Liver (tissue), 3 donors: ENCODE data around the gene OSMR.

Experiments used
- RAD21 ChIP-seq, 2 donors: IDR thresholded peaks; 2 replicates each; pipeline ENCODE4 v1.6.1; 2016; ENCODE audit warnings: antibody characterized with exemption in 2 of 2, mild to moderate bottlenecking in 2 of 2
- RXRA ChIP-seq, 2 donors: IDR thresholded peaks; 2 replicates each; pipeline ENCODE4 v1.6.1; 2017 to 2018; ENCODE audit warnings: antibody characterized with exemption in 2 of 2, mild to moderate bottlenecking in 1 of 2
- TF ChIP-seq, protein P1 (sequence below): fragments of 150-350 bp; IDR thresholded peaks from 2 replicates; pipeline ENCODE4 v1.5.1; 2017; ENCODE audit warnings: improper control_type of control experiment, low read depth, low read length; ENCODE audit not compliant: missing input control
- TF ChIP-seq, protein P2 (sequence below): IDR thresholded peaks from 2 replicates; pipeline ENCODE4 v1.6.1; 2016; ENCODE audit warnings: antibody characterized with exemption, mild to moderate bottlenecking
- TF ChIP-seq, protein P3 (sequence below): IDR thresholded peaks from 2 replicates; pipeline ENCODE4 v1.6.1; 2016; ENCODE audit warnings: antibody characterized with exemption
- donor health status: healthy.
- donor health status: healthy.

DNA sequence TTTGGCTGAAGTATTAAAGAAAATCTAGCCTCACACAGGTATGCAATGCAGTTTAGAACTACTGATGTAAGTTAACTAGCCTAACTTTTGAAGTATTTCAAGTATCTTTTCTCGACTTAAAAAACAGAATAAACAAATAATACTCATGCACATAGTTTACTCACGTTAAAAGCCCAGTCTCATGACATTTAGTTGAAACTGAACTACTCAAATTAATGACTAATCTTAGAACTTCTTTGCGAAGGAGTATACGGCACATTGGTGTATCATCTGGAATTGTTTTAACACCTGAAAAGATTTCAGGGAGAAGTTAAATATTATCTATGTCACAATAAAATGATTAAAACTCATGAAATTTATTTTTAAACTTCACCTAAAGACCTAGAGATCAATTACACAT is 98.5 kb downstream of the OSMR start:
- TF ChIP-seq, protein P1, sequence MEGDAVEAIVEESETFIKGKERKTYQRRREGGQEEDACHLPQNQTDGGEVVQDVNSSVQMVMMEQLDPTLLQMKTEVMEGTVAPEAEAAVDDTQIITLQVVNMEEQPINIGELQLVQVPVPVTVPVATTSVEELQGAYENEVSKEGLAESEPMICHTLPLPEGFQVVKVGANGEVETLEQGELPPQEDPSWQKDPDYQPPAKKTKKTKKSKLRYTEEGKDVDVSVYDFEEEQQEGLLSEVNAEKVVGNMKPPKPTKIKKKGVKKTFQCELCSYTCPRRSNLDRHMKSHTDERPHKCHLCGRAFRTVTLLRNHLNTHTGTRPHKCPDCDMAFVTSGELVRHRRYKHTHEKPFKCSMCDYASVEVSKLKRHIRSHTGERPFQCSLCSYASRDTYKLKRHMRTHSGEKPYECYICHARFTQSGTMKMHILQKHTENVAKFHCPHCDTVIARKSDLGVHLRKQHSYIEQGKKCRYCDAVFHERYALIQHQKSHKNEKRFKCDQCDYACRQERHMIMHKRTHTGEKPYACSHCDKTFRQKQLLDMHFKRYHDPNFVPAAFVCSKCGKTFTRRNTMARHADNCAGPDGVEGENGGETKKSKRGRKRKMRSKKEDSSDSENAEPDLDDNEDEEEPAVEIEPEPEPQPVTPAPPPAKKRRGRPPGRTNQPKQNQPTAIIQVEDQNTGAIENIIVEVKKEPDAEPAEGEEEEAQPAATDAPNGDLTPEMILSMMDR, result no peak
- no peak for TF ChIP-seq RAD21 (IDR thresholded peaks at IDR 0.05)
- no peak for TF ChIP-seq RXRA (IDR thresholded peaks at IDR 0.05)
- TF ChIP-seq, protein P2, sequence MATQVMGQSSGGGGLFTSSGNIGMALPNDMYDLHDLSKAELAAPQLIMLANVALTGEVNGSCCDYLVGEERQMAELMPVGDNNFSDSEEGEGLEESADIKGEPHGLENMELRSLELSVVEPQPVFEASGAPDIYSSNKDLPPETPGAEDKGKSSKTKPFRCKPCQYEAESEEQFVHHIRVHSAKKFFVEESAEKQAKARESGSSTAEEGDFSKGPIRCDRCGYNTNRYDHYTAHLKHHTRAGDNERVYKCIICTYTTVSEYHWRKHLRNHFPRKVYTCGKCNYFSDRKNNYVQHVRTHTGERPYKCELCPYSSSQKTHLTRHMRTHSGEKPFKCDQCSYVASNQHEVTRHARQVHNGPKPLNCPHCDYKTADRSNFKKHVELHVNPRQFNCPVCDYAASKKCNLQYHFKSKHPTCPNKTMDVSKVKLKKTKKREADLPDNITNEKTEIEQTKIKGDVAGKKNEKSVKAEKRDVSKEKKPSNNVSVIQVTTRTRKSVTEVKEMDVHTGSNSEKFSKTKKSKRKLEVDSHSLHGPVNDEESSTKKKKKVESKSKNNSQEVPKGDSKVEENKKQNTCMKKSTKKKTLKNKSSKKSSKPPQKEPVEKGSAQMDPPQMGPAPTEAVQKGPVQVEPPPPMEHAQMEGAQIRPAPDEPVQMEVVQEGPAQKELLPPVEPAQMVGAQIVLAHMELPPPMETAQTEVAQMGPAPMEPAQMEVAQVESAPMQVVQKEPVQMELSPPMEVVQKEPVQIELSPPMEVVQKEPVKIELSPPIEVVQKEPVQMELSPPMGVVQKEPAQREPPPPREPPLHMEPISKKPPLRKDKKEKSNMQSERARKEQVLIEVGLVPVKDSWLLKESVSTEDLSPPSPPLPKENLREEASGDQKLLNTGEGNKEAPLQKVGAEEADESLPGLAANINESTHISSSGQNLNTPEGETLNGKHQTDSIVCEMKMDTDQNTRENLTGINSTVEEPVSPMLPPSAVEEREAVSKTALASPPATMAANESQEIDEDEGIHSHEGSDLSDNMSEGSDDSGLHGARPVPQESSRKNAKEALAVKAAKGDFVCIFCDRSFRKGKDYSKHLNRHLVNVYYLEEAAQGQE, result no peak
- TF ChIP-seq, protein P3, sequence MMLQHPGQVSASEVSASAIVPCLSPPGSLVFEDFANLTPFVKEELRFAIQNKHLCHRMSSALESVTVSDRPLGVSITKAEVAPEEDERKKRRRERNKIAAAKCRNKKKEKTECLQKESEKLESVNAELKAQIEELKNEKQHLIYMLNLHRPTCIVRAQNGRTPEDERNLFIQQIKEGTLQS, result no peak
